HG02763 (cell line): ENCODE measurements around the gene DDX53.

Source experiments
- ATAC-seq: cut with Tn5 transposase; IDR thresholded peaks from one replicate; pipeline ENCODE4 v1.9.1; 2021; ENCODE audit warnings: mild to moderate bottlenecking, moderate library complexity; ENCODE audit not compliant: unreplicated experiment

Gene DDX53

GRCh38 chrX:22999696-23000223, at the start of gene DDX53:
Gene DDX53 (plus strand): TSS chrX:22999960. CDS start chrX:23000058, 98 bp downstream.
- ATAC-seq, result no peak

- ATAC-seq, result no peak
Measured at GRCh38 chrX:22950269-22951266, 49.2 kb upstream of the DDX53 start.

- no peak for ATAC-seq
Measured at GRCh38 chrX:22952010-22952409, 47.8 kb upstream of the DDX53 start.

- ATAC-seq, result no peak
Measured at GRCh38 chrX:22958250-22958649, 41.5 kb upstream of the DDX53 start.

- ATAC-seq, result no peak
Measured at GRCh38 chrX:22959204-22959920, 40.4 kb upstream of the DDX53 start.

- no peak for ATAC-seq
Measured at GRCh38 chrX:22963196-22963595, 36.6 kb upstream of the DDX53 start.

GRCh38 chrX:22968494-22968893, 31.3 kb upstream of the DDX53 start:
- ATAC-seq, result no peak

- no peak for ATAC-seq
Measured at GRCh38 chrX:22969411-22969810, 30.3 kb upstream of the DDX53 start.

- ATAC-seq, result no peak
Measured at GRCh38 chrX:22970861-22971260, 28.9 kb upstream of the DDX53 start.

- ATAC-seq, result no peak
Measured at GRCh38 chrX:22974616-22975015, 25.1 kb upstream of the DDX53 start.

GRCh38 chrX:22975786-22976185, 24.0 kb upstream of the DDX53 start:
- no peak for ATAC-seq

- ATAC-seq, result no peak
Measured at GRCh38 chrX:22985958-22986357, 13.8 kb upstream of the DDX53 start.

GRCh38 chrX:22987452-22987851, 12.3 kb upstream of the DDX53 start:
- ATAC-seq, result no peak

GRCh38 chrX:23003116-23003515, 3.4 kb downstream of the DDX53 start:
- ATAC-seq, result no peak

- ATAC-seq, result no peak
Measured at GRCh38 chrX:23008431-23009099, 8.8 kb downstream of the DDX53 start.

GRCh38 chrX:23012162-23012561, 12.4 kb downstream of the DDX53 start:
- no peak for ATAC-seq

- ATAC-seq, result no peak
Measured at GRCh38 chrX:23012636-23013035, 12.9 kb downstream of the DDX53 start.

- ATAC-seq, result no peak
Measured at GRCh38 chrX:23013366-23013765, 13.6 kb downstream of the DDX53 start.

- no peak for ATAC-seq
Measured at GRCh38 chrX:23031600-23031999, 31.8 kb downstream of the DDX53 start.

- no peak for ATAC-seq
Measured at GRCh38 chrX:23035493-23035892, 35.7 kb downstream of the DDX53 start.

- no peak for ATAC-seq
Measured at GRCh38 chrX:23046443-23046842, 46.7 kb downstream of the DDX53 start.
